Transverse colon (tissue), 4 donors: ENCODE results near the gene PRXL2C. TPM values are rescaled to one million over a fixed set of nuclear protein-coding genes. Genes with fewer than 3 reads are reported as not detected.

Source experiments
- DNase-seq: peaks from one replicate; pipeline ENCODE4 v3.0.0-alpha.2; 2019
- H3K27ac ChIP-seq, 4 donors: fragments of 200-600 bp; sonication (generic); 2 replicates each; pipeline ENCODE4 v1.5.1; 2016 to 2018; ENCODE audit warnings: inconsistent platforms in 4 of 4
- H3K27me3 ChIP-seq: fragments of 200-600 bp; sonication (generic); 2 replicates; pipeline ENCODE4 v1.5.1; 2017; ENCODE audit warnings: inconsistent platforms
- H3K36me3 ChIP-seq, 4 donors: fragments of 200-600 bp; sonication (generic); 2 replicates each; pipeline ENCODE4 v1.5.1; 2017 to 2019; ENCODE audit warnings: inconsistent platforms in 4 of 4
- H3K4me1 ChIP-seq, 4 donors: fragments of 200-600 bp; sonication (generic); 2 replicates each; pipeline ENCODE4 v1.5.1; 2017 to 2020; ENCODE audit warnings: inconsistent platforms in 4 of 4
- H3K4me3 ChIP-seq, 4 donors: fragments of 200-600 bp; sonication (generic); 1 replicate in 1 of 4; 2 replicates in 3 of 4; pipeline versions ENCODE4 v1.5.1 to v1.6.1; 2017 to 2019; ENCODE audit warnings: inconsistent platforms in 4 of 4
- H3K9me3 ChIP-seq, 2 donors: fragments of 200-600 bp; sonication (generic); 2 replicates each; pipeline ENCODE4 v1.5.1; 2017 to 2019; ENCODE audit warnings: inconsistent platforms in 2 of 2
- EP300 ChIP-seq: sonication (generic); formaldehyde crosslinking; IDR thresholded peaks from one replicate; pipeline ENCODE4 v1.6.1; 2017; ENCODE audit warnings: antibody characterized with exemption, low read depth
- POLR2A ChIP-seq: fragments of 450-650 bp; IDR thresholded peaks from one replicate; pipeline ENCODE4 v1.6.1; 2016; ENCODE audit warnings: antibody characterized with exemption, mild to moderate bottlenecking, moderate library complexity
- POLR2AphosphoS5 ChIP-seq, 3 donors: sonication (generic); formaldehyde crosslinking; IDR thresholded peaks; one replicate each; pipeline ENCODE4 v1.6.1; 2016; ENCODE audit warnings: antibody characterized with exemption in 3 of 3
- WGBS, 2 donors: methylation state at CpG; one replicate each; pipeline ENCODE4 v1.1.5; 2018; ENCODE audit warnings: low coverage in 1 of 2; 5-methylcytosine and 5-hydroxymethylcytosine counted together
- in situ Hi-C, 4 donors: fragments of 200-750 bp; cut with MboI; loops; one replicate each; pipeline versions ENCODE4 v1.15.0 to v1.15.1; 2017; ENCODE audit warnings: low sequenced_read_pairs in 3 of 4, low pct_ligation_motif_present in 1 of 4, low pct_unique_long_range_greater_than_20kb in 1 of 4
- intact Hi-C: fragments of 100-400 bp; cut with DNase I; formaldehyde crosslinking; loops from one replicate; pipeline ENCODE4 v1.15.1; 2023; ENCODE audit warnings: low total_unique reads
- total RNA-seq, 4 donors: library from RNA; depleted of rRNA; stranded (reverse); fragments of >200 nt; gene quantifications; one replicate each; pipeline ENCODE4 v1.1.0, GENCODE V29; 2016
- TF ChIP-seq, protein P1 (sequence below), 5 experiments: fragments of 200-600 bp in 3 of 5; fragments of 450-650 bp in 2 of 5; sonication (generic) in 3 of 5; IDR thresholded peaks; 1 replicate in 2 of 5; 2 replicates in 3 of 5; pipeline ENCODE4 v1.5.1; 2016 to 2017; ENCODE audit warnings: antibody characterized with exemption in 5 of 5, inconsistent platforms in 3 of 5, mild to moderate bottlenecking in 2 of 5, moderate library complexity in 1 of 5

PRXL2C gene
- total RNA-seq, 4 donors from 2014 or later: 2.6 to 7.0 (median 3.6) TPM

DNA sequence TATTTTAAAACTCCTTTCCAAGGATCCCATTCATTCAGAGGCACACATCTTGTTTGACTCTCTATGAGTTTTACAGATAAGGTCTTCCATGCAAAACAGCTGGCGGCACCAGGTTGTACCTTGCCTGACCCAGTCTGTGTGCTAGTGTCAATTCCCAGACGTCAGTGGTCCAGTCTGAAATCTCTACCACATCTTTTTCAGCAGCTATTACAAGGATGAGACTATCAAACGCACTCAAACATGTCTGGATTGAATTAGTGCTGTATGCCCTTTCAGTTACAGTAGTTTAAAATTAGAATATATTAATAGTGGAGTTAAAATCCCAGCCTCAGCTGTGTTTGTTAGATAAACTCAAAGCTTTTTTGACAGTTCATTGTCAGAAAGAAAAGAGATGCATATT lies 47.1 kb downstream of the PRXL2C start:
- Histone ChIP-seq H3K27ac (no peak overlapping the region), H3K27me3 (no peaks in the 10 kb centered on the region), H3K36me3 (no peaks in the 10 kb centered on the region), H3K9me3 (no peaks in the 10 kb centered on the region), H3K4me1 (peaks cover 0 to 14% (median 1%) of the 10 kb centered on the region in 4 donors), H3K4me3 (no peak overlapping the region)
- intact Hi-C loops: no loop called here
- in situ Hi-C loops: no loop called here
- WGBS, 2 donors: 83 to 86% methylated on average over 1 to 3 of the region's 3 CpGs
- TF ChIP-seq EP300 (no peak), POLR2A (no peak), POLR2AphosphoS5 (IDR thresholded peaks at IDR 0.05) (no peak)
- TF ChIP-seq, protein P1, sequence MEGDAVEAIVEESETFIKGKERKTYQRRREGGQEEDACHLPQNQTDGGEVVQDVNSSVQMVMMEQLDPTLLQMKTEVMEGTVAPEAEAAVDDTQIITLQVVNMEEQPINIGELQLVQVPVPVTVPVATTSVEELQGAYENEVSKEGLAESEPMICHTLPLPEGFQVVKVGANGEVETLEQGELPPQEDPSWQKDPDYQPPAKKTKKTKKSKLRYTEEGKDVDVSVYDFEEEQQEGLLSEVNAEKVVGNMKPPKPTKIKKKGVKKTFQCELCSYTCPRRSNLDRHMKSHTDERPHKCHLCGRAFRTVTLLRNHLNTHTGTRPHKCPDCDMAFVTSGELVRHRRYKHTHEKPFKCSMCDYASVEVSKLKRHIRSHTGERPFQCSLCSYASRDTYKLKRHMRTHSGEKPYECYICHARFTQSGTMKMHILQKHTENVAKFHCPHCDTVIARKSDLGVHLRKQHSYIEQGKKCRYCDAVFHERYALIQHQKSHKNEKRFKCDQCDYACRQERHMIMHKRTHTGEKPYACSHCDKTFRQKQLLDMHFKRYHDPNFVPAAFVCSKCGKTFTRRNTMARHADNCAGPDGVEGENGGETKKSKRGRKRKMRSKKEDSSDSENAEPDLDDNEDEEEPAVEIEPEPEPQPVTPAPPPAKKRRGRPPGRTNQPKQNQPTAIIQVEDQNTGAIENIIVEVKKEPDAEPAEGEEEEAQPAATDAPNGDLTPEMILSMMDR (IDR thresholded peaks at IDR 0.05): no peak
- DNase-seq: no peak

DNA sequence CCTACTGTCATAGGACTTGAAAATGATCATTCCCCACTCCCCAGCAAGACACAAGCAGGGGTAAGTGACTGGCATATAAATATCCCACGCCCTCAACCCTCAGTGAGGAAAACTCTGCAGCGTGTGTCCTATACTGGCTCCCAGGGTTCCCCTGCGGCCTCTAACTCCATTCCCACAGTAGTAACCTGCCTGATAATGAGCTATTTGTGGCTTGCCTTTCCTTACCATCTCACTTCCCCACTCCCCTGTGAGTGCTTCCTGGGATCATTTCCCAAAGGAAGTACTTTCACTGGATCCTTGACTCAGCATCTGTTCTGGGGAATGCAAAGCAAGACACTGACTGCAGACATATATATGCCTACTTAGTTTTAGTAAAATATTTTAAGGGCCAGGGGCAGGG lies 49.8 kb downstream of the PRXL2C start:
- 84% methylated on average over 3 of the region's 3 CpGs; no CpG with 5 or more reads in 1 of the 2 donors for WGBS, 2 donors
- in situ Hi-C loops: no loop called here
- H3K9me3 ChIP-seq: no peaks in the 10 kb centered on the region
- no peak overlapping the region for H3K27ac ChIP-seq
- H3K4me3 ChIP-seq: no peak overlapping the region
- H3K4me1 ChIP-seq: no peaks in the 10 kb centered on the region
- H3K36me3 ChIP-seq: no peaks in the 10 kb centered on the region
- intact Hi-C loops: no loop called here
- H3K27me3 ChIP-seq: no peaks in the 10 kb centered on the region
- DNase-seq: no peak
- TF ChIP-seq, protein P1 (IDR thresholded peaks at IDR 0.05): no peak
- TF ChIP-seq POLR2A (no peak), POLR2AphosphoS5 (IDR thresholded peaks at IDR 0.05) (no peak), EP300 (no peak)

DNA sequence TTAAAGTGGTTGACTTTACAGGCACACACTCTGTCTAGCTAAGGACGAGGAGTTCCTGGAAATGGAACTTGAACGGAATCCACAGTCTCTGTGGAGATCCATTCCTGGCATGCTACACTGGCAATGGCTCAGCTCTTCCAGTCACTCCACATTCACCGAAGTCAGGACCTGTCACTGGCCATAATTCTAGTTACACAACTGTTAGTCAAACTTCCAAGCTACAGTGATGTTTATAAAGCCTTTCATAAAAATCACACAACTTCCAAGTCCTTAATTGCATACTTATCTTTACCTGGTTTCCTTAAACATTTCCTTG lies 51.2 kb downstream of the PRXL2C start:
- WGBS, 2 donors: 64 to 65% methylated on average over 3 of the region's 3 CpGs
- peak overlapping the region in 3 of 4 donors; percentile 29 to 62 (median 57) for H3K27ac ChIP-seq
- in situ Hi-C loops: no loop called here

DNA sequence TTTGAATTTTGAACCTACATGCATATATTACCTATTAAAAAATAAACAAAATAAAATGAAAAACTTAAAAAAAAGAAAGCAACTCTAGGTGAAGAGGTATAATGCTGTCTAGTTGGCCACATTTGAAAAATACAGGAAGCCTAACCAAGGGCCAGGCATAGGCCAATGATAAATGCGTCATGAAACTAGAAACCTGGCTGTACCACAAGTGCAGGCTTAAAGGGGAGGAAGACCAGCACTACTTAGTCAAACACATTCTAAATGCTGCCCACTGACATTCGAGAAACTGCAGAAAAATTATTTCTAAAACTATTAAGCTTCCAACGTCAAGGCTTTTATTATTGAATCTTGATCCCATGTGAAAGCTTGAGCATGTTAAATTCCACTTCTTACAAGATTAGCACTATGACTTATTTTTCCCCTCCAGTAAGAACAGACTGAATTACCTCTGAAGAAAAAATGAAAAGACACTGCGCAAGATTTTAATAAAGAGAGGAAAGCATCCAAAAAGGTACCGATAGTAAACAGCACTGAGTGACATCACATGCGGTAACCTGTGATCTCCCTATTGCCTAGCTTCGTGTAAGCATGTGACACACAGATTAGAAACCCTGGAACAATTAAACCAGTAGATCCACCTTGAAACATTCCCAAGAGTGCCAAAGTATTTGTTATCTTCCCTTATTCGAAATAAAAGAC lies 51.7 kb downstream of the PRXL2C start:
- WGBS, 2 donors: 73 to 85% methylated on average over 7 to 8 of the region's 8 CpGs
- in situ Hi-C loops: no loop called here
- no peak for DNase-seq

More for the DNA sequence above, 51.2 kb downstream of the PRXL2C start:
- Histone ChIP-seq H3K4me1 (no peaks in the 10 kb centered on the region), H3K27me3 (no peaks in the 10 kb centered on the region), H3K4me3 (no peak overlapping the region), H3K36me3 (no peaks in the 10 kb centered on the region), H3K9me3 (no peaks in the 10 kb centered on the region)
- no peak for TF ChIP-seq POLR2A
- peak; percentile 48 to 63 (median 57) for TF ChIP-seq POLR2AphosphoS5 (IDR thresholded peaks at IDR 0.05)
- TF ChIP-seq, protein P1 (IDR thresholded peaks at IDR 0.05): no peak
- TF ChIP-seq EP300: peak; percentile 32
- DNase-seq: no peak
- intact Hi-C loops: no loop called here

DNA sequence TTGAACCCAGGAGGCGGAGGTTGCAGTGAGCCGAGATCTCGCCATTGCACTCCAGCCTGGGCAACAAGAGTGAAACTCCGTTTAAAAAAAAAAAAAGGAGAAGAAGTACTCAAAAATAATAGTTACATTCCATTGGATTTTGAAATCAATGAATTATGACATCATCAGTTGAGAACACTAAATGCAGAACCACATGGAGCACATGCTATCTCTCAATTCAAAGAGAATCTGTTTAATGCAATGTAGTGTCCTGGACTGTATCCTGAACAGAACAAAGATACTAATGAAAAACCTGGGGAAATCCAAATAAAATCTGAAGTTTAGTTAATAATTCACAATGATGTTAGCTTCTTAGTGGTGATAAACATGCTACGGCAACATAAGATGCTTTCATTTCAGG lies 55.8 kb downstream of the PRXL2C start:
- Histone ChIP-seq H3K4me1 (no peaks in the 10 kb centered on the region), H3K4me3 (no peak overlapping the region), H3K27me3 (no peaks in the 10 kb centered on the region), H3K27ac (no peak overlapping the region), H3K9me3 (no peaks in the 10 kb centered on the region), H3K36me3 (no peaks in the 10 kb centered on the region)
- WGBS, 2 donors: 86 to 95% methylated on average over 5 of the region's 5 CpGs
- TF ChIP-seq EP300 (no peak), POLR2A (no peak), POLR2AphosphoS5 (IDR thresholded peaks at IDR 0.05) (no peak)
- TF ChIP-seq, protein P1 (IDR thresholded peaks at IDR 0.05): no peak
- DNase-seq: no peak
- intact Hi-C loops (no loop called here), in situ Hi-C loops (no loop called here)

More for the DNA sequence above, 51.7 kb downstream of the PRXL2C start:
- intact Hi-C loops: no loop called here
- no peaks in the 10 kb centered on the region for H3K36me3 ChIP-seq
- H3K9me3 ChIP-seq: no peaks in the 10 kb centered on the region
- TF ChIP-seq EP300: no peak
- H3K27me3 ChIP-seq: no peaks in the 10 kb centered on the region
- no peaks in the 10 kb centered on the region for H3K4me1 ChIP-seq
- H3K4me3 ChIP-seq: no peak overlapping the region
- peak overlapping the region in 3 of 4 donors; percentile 29 to 62 (median 57) for H3K27ac ChIP-seq
